ENCODE results near the gene DNAJB8.

Gene DNAJB8

GRCh38 chr3:128419311-128419710 lies 47.4 kb downstream of the DNAJB8 start:
- Histone ChIP-seq H3K4me1 (ENCODE audit: insufficient read depth, low read length) (no peaks in the 10 kb centered on the region), H3K27me3 (ENCODE audit: insufficient read depth, low read length, poor library complexity) (no peaks in the 10 kb centered on the region), H3K4me2 (ENCODE audit: insufficient read depth, low read length) (no peak overlapping the region), H3K27ac (ENCODE audit: low read length) (no peak overlapping the region), H2AFZ (ENCODE audit: low read depth, low read length) (no peak overlapping the region), H3K9me3 (ENCODE audit: insufficient read depth, low read length, severe bottlenecking) (no peaks in the 10 kb centered on the region), H3K9ac (ENCODE audit: low read depth, low read length) (no peak overlapping the region), H3K36me3 (ENCODE audit: insufficient read depth, low read length) (no peaks in the 10 kb centered on the region), H3K4me3 (ENCODE audit: low read depth in 1 of 2, low read length in 2 of 2) (no peak overlapping the region), H4K20me1 (ENCODE audit: insufficient read depth, low read length) (peaks cover 8% of the 10 kb centered on the region; the same call in 1 of the 2 replicates), H3K79me2 (ENCODE audit: insufficient read depth, low read length) (no peaks in the 10 kb centered on the region)
- no peak for TF ChIP-seq EZH2 (IDR thresholded peaks at IDR 0.05; ENCODE audit: borderline replicate concordance, low read depth, low read length, severe bottlenecking)
- no peak for TF ChIP-seq CTCF (IDR thresholded peaks at IDR 0.05; ENCODE audit: borderline replicate concordance, extremely low read depth, low read length, poor library complexity, severe bottlenecking)
- DNase-seq: no peak
- ATAC-seq (ENCODE audit: insufficient read depth, low read depth): no peak

GRCh38 chr3:128418900-128419299 lies 47.8 kb downstream of the DNAJB8 start:
- ATAC-seq (ENCODE audit: insufficient read depth, low read depth) (no peak), DNase-seq (no peak)
- H3K36me3 ChIP-seq (ENCODE audit: insufficient read depth, low read length): no peaks in the 10 kb centered on the region
- no peaks in the 10 kb centered on the region for H3K4me1 ChIP-seq (ENCODE audit: insufficient read depth, low read length)
- no peak overlapping the region for H3K4me2 ChIP-seq (ENCODE audit: insufficient read depth, low read length)
- H3K4me3 ChIP-seq (ENCODE audit: low read depth in 1 of 2, low read length in 2 of 2): no peak overlapping the region
- no peak for TF ChIP-seq EZH2 (IDR thresholded peaks at IDR 0.05; ENCODE audit: borderline replicate concordance, low read depth, low read length, severe bottlenecking)
- no peak overlapping the region for H2AFZ ChIP-seq (ENCODE audit: low read depth, low read length)
- no peak overlapping the region for H3K27ac ChIP-seq (ENCODE audit: low read length)
- no peaks in the 10 kb centered on the region for H3K79me2 ChIP-seq (ENCODE audit: insufficient read depth, low read length)
- H4K20me1 ChIP-seq (ENCODE audit: insufficient read depth, low read length): peaks cover 8% of the 10 kb centered on the region; the same call in 1 of the 2 replicates
- no peaks in the 10 kb centered on the region for H3K9me3 ChIP-seq (ENCODE audit: insufficient read depth, low read length, severe bottlenecking)
- H3K9ac ChIP-seq (ENCODE audit: low read depth, low read length): no peak overlapping the region
- H3K27me3 ChIP-seq (ENCODE audit: insufficient read depth, low read length, poor library complexity): no peaks in the 10 kb centered on the region

- Histone ChIP-seq H3K9me3 (ENCODE audit: insufficient read depth, low read length, severe bottlenecking) (no peaks in the 10 kb centered on the region), H3K4me3 (ENCODE audit: low read depth in 1 of 2, low read length in 2 of 2) (no peak overlapping the region), H2AFZ (ENCODE audit: low read depth, low read length) (no peak overlapping the region), H3K27me3 (ENCODE audit: insufficient read depth, low read length, poor library complexity) (no peaks in the 10 kb centered on the region), H3K9ac (ENCODE audit: low read depth, low read length) (no peak overlapping the region), H3K4me1 (ENCODE audit: insufficient read depth, low read length) (no peaks in the 10 kb centered on the region), H3K27ac (ENCODE audit: low read length) (no peak overlapping the region), H3K79me2 (ENCODE audit: insufficient read depth, low read length) (no peaks in the 10 kb centered on the region), H3K36me3 (ENCODE audit: insufficient read depth, low read length) (no peaks in the 10 kb centered on the region), H3K4me2 (ENCODE audit: insufficient read depth, low read length) (no peak overlapping the region), H4K20me1 (ENCODE audit: insufficient read depth, low read length) (peaks cover 14% of the 10 kb centered on the region)
- ATAC-seq (ENCODE audit: insufficient read depth, low read depth) (no peak), DNase-seq (no peak)
- TF ChIP-seq EZH2 (IDR thresholded peaks at IDR 0.05; ENCODE audit: borderline replicate concordance, low read depth, low read length, severe bottlenecking) (no peak), CTCF (IDR thresholded peaks at IDR 0.05; ENCODE audit: borderline replicate concordance, extremely low read depth, low read length, poor library complexity, severe bottlenecking) (no peak)
These were observed 50.0 kb downstream of the DNAJB8 start for GRCh38 chr3:128416578-128417211.

- H3K4me2 ChIP-seq (ENCODE audit: insufficient read depth, low read length): no peak overlapping the region
- no peak overlapping the region for H3K9ac ChIP-seq (ENCODE audit: low read depth, low read length)
- H3K4me3 ChIP-seq (ENCODE audit: low read depth in 1 of 2, low read length in 2 of 2): no peak overlapping the region
- H3K4me1 ChIP-seq (ENCODE audit: insufficient read depth, low read length): no peaks in the 10 kb centered on the region
- no peaks in the 10 kb centered on the region for H3K79me2 ChIP-seq (ENCODE audit: insufficient read depth, low read length)
- no peaks in the 10 kb centered on the region for H3K27me3 ChIP-seq (ENCODE audit: insufficient read depth, low read length, poor library complexity)
- peaks cover 14% of the 10 kb centered on the region for H4K20me1 ChIP-seq (ENCODE audit: insufficient read depth, low read length)
- no peak for ATAC-seq (ENCODE audit: insufficient read depth, low read depth)
- H2AFZ ChIP-seq (ENCODE audit: low read depth, low read length): no peak overlapping the region
- no peak for DNase-seq
- H3K27ac ChIP-seq (ENCODE audit: low read length): no peak overlapping the region
- H3K36me3 ChIP-seq (ENCODE audit: insufficient read depth, low read length): no peaks in the 10 kb centered on the region
- no peak for TF ChIP-seq EZH2 (IDR thresholded peaks at IDR 0.05; ENCODE audit: borderline replicate concordance, low read depth, low read length, severe bottlenecking)
- no peak for TF ChIP-seq CTCF (IDR thresholded peaks at IDR 0.05; ENCODE audit: borderline replicate concordance, extremely low read depth, low read length, poor library complexity, severe bottlenecking)
- no peaks in the 10 kb centered on the region for H3K9me3 ChIP-seq (ENCODE audit: insufficient read depth, low read length, severe bottlenecking)
These were observed 50.7 kb downstream of the DNAJB8 start for GRCh38 chr3:128415773-128416577.

All from DND-41 (cell line).